Measurements from ENCODE around the gene SPTLC2. TPM values are rescaled to one million over a fixed set of nuclear protein-coding genes. Genes with fewer than 3 reads are reported as not detected.
"Not testable (repeated sequence)": the region's sequence is repeated elsewhere in the genome, so short reads cannot be mapped to it uniquely, and the experiment has no call there.

Gene SPTLC2, protein sequence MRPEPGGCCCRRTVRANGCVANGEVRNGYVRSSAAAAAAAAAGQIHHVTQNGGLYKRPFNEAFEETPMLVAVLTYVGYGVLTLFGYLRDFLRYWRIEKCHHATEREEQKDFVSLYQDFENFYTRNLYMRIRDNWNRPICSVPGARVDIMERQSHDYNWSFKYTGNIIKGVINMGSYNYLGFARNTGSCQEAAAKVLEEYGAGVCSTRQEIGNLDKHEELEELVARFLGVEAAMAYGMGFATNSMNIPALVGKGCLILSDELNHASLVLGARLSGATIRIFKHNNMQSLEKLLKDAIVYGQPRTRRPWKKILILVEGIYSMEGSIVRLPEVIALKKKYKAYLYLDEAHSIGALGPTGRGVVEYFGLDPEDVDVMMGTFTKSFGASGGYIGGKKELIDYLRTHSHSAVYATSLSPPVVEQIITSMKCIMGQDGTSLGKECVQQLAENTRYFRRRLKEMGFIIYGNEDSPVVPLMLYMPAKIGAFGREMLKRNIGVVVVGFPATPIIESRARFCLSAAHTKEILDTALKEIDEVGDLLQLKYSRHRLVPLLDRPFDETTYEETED
- 28.1 and 31.3 TPM in 2 replicates for total RNA-seq
- long read RNA-seq, full-length matches to known transcripts: 74 of 86 reads
- long read RNA-seq, partial matches to known transcripts: 3 of 86 reads
- long read RNA-seq, other reads (novel, unspliced or antisense): 9 of 86 reads

- Mint-ChIP-seq H3K9me3 (ENCODE audit: unreplicated experiment) (no peaks in the 10 kb centered on the region), H3K4me1 (ENCODE audit: unreplicated experiment) (peaks cover 38% of the 10 kb centered on the region), H3K27ac (ENCODE audit: unreplicated experiment) (peak within 1 kb of the TSS; percentile 70), H3K36me3 (ENCODE audit: unreplicated experiment) (peaks cover 10% of the 10 kb centered on the region), H3K27me3 (ENCODE audit: unreplicated experiment) (peaks cover 4% of the 10 kb centered on the region), H3K4me3 (ENCODE audit: unreplicated experiment) (peak within 1 kb of the TSS; percentile 92)
- DNase-seq (ENCODE audit: extremely low spot score, unreplicated experiment): peak; percentile 100
- TF ChIP-seq, protein P1, sequence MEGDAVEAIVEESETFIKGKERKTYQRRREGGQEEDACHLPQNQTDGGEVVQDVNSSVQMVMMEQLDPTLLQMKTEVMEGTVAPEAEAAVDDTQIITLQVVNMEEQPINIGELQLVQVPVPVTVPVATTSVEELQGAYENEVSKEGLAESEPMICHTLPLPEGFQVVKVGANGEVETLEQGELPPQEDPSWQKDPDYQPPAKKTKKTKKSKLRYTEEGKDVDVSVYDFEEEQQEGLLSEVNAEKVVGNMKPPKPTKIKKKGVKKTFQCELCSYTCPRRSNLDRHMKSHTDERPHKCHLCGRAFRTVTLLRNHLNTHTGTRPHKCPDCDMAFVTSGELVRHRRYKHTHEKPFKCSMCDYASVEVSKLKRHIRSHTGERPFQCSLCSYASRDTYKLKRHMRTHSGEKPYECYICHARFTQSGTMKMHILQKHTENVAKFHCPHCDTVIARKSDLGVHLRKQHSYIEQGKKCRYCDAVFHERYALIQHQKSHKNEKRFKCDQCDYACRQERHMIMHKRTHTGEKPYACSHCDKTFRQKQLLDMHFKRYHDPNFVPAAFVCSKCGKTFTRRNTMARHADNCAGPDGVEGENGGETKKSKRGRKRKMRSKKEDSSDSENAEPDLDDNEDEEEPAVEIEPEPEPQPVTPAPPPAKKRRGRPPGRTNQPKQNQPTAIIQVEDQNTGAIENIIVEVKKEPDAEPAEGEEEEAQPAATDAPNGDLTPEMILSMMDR (IDR thresholded peaks at IDR 0.05): no peak
Observed at GRCh38 chr14:77616454-77617229, at the start of gene SPTLC2. SPTLC2 (minus strand) TSS chr14:77616637; CDS start chr14:77616579, 58 bp downstream.

GRCh38 chr14:77663293-77663692 is 46.9 kb upstream of the SPTLC2 start:
- H3K27ac Mint-ChIP-seq (ENCODE audit: unreplicated experiment): no peak overlapping the region
- TF ChIP-seq, protein P1 (IDR thresholded peaks at IDR 0.05): no peak
- H3K27me3 Mint-ChIP-seq (ENCODE audit: unreplicated experiment): peaks cover 4% of the 10 kb centered on the region
- no peaks in the 10 kb centered on the region for H3K9me3 Mint-ChIP-seq (ENCODE audit: unreplicated experiment)
- H3K4me3 Mint-ChIP-seq (ENCODE audit: unreplicated experiment): no peak overlapping the region
- H3K36me3 Mint-ChIP-seq (ENCODE audit: unreplicated experiment): no peaks in the 10 kb centered on the region
- no peaks in the 10 kb centered on the region for H3K4me1 Mint-ChIP-seq (ENCODE audit: unreplicated experiment)
- no peak for DNase-seq (ENCODE audit: extremely low spot score, unreplicated experiment)

DNA sequence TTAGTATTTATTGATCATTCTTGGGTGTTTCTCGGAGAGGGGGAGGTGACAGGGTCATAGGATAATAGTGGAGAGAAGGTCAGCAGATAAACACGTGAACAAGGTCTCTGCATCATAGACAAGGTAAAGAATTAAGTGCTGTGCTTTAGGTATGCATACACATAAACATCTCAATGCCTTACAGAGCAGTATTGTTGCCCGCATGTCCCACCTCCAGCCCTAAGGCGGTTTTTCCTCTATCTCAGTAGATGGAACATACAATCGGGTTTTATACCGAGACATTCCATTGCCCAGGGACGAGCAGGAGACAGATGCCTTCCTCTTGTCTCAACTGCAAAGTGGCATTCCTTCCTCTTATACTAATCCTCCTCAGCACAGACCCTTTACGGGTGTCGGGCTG is 45.1 kb upstream of the SPTLC2 start:
- not testable (repeated sequence) for H3K4me3 Mint-ChIP-seq (ENCODE audit: unreplicated experiment); H3K36me3 Mint-ChIP-seq (ENCODE audit: unreplicated experiment); H3K27me3 Mint-ChIP-seq (ENCODE audit: unreplicated experiment); H3K27ac Mint-ChIP-seq (ENCODE audit: unreplicated experiment); H3K4me1 Mint-ChIP-seq (ENCODE audit: unreplicated experiment); DNase-seq (ENCODE audit: extremely low spot score, unreplicated experiment); H3K9me3 Mint-ChIP-seq (ENCODE audit: unreplicated experiment)

DNA sequence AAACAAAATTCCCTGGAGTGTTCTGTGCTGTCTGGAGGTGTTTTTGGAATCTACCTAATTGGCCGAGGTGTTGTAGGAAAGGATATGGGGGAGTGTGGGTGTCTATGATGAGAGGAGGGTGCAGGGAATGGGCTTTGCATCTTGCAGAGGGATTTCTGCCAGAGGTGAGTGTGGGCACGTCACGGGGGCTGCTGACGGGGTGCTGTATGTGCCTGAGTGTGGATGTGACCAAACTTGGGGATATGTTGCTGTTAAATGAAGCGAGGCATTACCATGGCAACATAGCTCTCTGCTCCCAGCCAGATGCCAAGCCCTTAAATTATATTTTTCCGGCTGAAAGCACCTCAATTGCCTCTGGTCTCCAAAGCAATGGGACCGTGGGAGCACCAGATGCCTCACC is 44.3 kb upstream of the SPTLC2 start:
- Mint-ChIP-seq H3K9me3 (ENCODE audit: unreplicated experiment) (no peaks in the 10 kb centered on the region), H3K27me3 (ENCODE audit: unreplicated experiment) (peaks cover 4% of the 10 kb centered on the region), H3K4me3 (ENCODE audit: unreplicated experiment) (no peak overlapping the region), H3K27ac (ENCODE audit: unreplicated experiment) (no peak overlapping the region), H3K4me1 (ENCODE audit: unreplicated experiment) (no peaks in the 10 kb centered on the region), H3K36me3 (ENCODE audit: unreplicated experiment) (no peaks in the 10 kb centered on the region)
- DNase-seq (ENCODE audit: extremely low spot score, unreplicated experiment): no peak
- TF ChIP-seq, protein P1 (IDR thresholded peaks at IDR 0.05): no peak

DNA sequence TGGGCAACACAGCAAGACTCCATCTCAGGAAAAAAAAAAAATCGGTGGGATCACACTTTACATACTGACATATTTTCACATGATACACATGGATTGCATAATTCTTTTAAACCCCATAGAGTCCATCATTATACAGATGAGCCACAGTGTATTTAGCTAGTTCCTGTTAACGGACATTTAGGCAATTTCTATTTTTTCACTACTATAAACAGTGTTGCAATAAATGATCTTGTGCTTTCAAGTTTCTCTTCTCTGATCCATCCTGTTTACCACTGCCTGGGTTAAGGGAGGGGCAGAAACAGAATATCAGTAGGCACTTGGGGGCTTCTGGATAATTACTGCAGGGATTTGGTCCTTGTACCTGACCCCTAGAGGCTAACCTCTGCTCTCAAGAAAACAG is 43.4 kb upstream of the SPTLC2 start:
- TF ChIP-seq, protein P1 (IDR thresholded peaks at IDR 0.05): no peak
- Mint-ChIP-seq H3K4me1 (ENCODE audit: unreplicated experiment) (no peaks in the 10 kb centered on the region), H3K27me3 (ENCODE audit: unreplicated experiment) (peaks cover 4% of the 10 kb centered on the region), H3K36me3 (ENCODE audit: unreplicated experiment) (no peaks in the 10 kb centered on the region), H3K4me3 (ENCODE audit: unreplicated experiment) (no peak overlapping the region), H3K9me3 (ENCODE audit: unreplicated experiment) (no peaks in the 10 kb centered on the region), H3K27ac (ENCODE audit: unreplicated experiment) (no peak overlapping the region)
- no peak for DNase-seq (ENCODE audit: extremely low spot score, unreplicated experiment)
